Left lung (tissue), 10 donors: Measurements from ENCODE around the gene CELSR3. TPM values are rescaled to one million over a fixed set of nuclear protein-coding genes. Genes with fewer than 3 reads are reported as not detected.
A peak's percentile ranks its signal among the peaks of the same experiment; 100 is the strongest.

Experiments used
- ATAC-seq: fragments of 200-7000 bp; cut with Tn5 transposase; one replicate; pipeline ENCODE4 v1.9.1; 2020; ENCODE audit warnings: moderate library complexity
- DNase-seq, 4 donors: peaks; one replicate each; pipeline ENCODE4 v3.0.0-alpha.2; 2013 to 2020
- H3K27ac ChIP-seq, 2 donors: fragments of 200-600 bp; sonication (generic) in 1 of 2; one replicate each; pipeline versions ENCODE4 v1.5.0 to v1.8.0; 2020 to 2021
- H3K27me3 ChIP-seq, 2 donors: fragments of 200-600 bp; sonication (generic) in 1 of 2; one replicate each; pipeline versions ENCODE4 v1.5.0 to v1.8.0; 2020 to 2021
- H3K36me3 ChIP-seq, 2 donors: fragments of 200-600 bp; sonication (generic) in 1 of 2; one replicate each; pipeline versions ENCODE4 v1.5.0 to v1.8.0; 2020 to 2021
- H3K4me1 ChIP-seq, 2 donors: fragments of 200-600 bp; one replicate each; pipeline ENCODE4 v1.8.0; 2021
- H3K4me3 ChIP-seq, 2 donors: fragments of 200-600 bp; sonication (generic) in 1 of 2; one replicate each; pipeline versions ENCODE4 v1.5.0 to v1.8.0; 2020 to 2021; ENCODE audit warnings: mild to moderate bottlenecking in 1 of 2
- H3K9me3 ChIP-seq, 2 donors: fragments of 200-600 bp; sonication (generic) in 1 of 2; one replicate each; pipeline versions ENCODE4 v1.5.0 to v1.8.0; 2020 to 2021
- intact Hi-C, 2 donors: fragments of 100-400 bp; cut with DNase I; formaldehyde crosslinking; loops; one replicate each; pipeline versions ENCODE4 v1.11.2 to v1.14.2; 2022
- polyA plus RNA-seq, 6 donors: library from polyadenylated mRNA; unstranded; fragments of 120-200 nt; gene quantifications; one replicate each; pipeline ENCODE4 v1.2.1, GENCODE V29; 2013; ENCODE audit not compliant: insufficient read length in 6 of 6
- total RNA-seq, 2 donors: library from RNA; stranded (reverse); fragmentation: NEBNext Ultra II Directional; extraction: Animal tissue kit (Norgen Biotek cat#: 25700); gene quantifications; one replicate each; pipeline ENCODE4 v1.2.1, GENCODE V29; 2021
- TF ChIP-seq, protein P1 (sequence below), 2 donors: fragments of 200-600 bp; sonication (generic) in 1 of 2; IDR thresholded peaks; one replicate each; pipeline versions ENCODE4 v1.5.0 to v1.8.0; 2021; ENCODE audit warnings: antibody characterized with exemption in 2 of 2
- donor health status: DM: no; HTN: yes; CAD: no.
- donor health status: DM: no; HTN: no; CAD: no.

CELSR3 gene
- total and polyA plus RNA-seq, 8 donors, result 0.79 to 1.7 (median 0.94) TPM

DNA sequence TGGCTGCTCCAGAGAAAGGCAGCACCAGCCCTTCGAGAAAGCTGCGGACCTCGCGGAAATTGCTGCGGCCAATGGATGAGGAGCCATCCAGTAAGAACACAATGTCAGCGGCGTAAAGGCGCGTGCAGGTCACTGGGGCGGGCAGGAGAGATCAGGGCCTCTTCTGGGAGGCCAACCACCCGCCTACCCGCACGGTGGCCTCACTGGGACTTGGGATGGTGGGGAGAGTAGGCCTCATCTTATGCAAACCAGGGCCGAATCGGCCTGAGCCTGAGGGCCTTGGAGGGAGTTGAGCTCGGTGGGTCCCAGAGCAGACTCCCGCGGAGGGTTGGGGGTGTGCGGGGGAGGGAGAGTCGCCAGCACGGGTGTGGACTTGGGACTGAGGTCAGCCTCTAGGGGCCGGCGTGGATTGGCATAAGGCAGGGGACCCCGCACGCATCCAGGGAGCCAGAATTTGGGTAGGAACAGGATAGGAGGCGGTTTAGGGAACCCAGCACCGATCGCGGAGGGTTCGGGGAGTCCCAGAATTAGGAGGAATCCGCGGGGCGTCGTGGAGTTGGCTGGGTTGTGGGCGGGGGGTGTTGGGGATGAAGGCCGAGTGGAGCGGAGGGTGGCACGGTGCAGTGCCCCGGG lies 68.2 kb downstream of the CELSR3 start:
- no peak for ATAC-seq
- peak in 2 of 4 donors; percentile 10 to 75 for DNase-seq
- peak overlapping the region in 1 of 2 donors; percentile 15 for H3K4me3 ChIP-seq

DNA sequence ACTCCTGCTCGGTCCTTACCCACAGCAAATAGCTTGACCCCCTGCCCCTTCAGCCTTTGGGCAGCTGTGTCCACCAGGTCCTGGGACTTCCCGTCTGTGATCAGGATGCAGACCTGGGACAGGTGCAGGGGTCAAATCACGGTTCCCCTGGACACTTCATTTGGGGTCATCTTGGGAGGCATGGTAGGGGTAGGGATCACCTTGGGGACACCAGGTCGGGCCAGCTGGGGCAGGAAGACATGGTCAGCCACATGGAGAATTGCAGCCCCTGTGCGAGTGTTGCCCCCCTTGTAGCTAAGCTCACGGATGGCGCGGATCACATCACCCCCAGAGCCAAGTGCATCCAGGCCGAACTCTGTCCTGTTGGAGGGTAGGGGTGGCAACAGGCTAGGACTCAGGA lies 69.3 kb downstream of the CELSR3 start:
- H3K4me1 ChIP-seq, result peaks cover 4 to 18% of the 10 kb centered on the region in 2 donors
- H3K27me3 ChIP-seq, result peaks cover 7 to 67% of the 10 kb centered on the region in 2 donors
- peak in 1 of 4 donors; percentile 65 for DNase-seq
- intact Hi-C loops, result no loop called here
- TF ChIP-seq, protein P1, sequence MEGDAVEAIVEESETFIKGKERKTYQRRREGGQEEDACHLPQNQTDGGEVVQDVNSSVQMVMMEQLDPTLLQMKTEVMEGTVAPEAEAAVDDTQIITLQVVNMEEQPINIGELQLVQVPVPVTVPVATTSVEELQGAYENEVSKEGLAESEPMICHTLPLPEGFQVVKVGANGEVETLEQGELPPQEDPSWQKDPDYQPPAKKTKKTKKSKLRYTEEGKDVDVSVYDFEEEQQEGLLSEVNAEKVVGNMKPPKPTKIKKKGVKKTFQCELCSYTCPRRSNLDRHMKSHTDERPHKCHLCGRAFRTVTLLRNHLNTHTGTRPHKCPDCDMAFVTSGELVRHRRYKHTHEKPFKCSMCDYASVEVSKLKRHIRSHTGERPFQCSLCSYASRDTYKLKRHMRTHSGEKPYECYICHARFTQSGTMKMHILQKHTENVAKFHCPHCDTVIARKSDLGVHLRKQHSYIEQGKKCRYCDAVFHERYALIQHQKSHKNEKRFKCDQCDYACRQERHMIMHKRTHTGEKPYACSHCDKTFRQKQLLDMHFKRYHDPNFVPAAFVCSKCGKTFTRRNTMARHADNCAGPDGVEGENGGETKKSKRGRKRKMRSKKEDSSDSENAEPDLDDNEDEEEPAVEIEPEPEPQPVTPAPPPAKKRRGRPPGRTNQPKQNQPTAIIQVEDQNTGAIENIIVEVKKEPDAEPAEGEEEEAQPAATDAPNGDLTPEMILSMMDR (IDR thresholded peaks at IDR 0.05), result no peak
- H3K4me3 ChIP-seq, result no peak overlapping the region
- H3K36me3 ChIP-seq, result peaks cover 0 to 17% of the 10 kb centered on the region in 2 donors
- no peak overlapping the region for H3K27ac ChIP-seq
- no peaks in the 10 kb centered on the region for H3K9me3 ChIP-seq
- ATAC-seq, result no peak

More for the DNA sequence above, 68.2 kb downstream of the CELSR3 start:
- peaks cover 0 to 29% of the 10 kb centered on the region in 2 donors for H3K36me3 ChIP-seq
- peaks cover 4 to 22% of the 10 kb centered on the region in 2 donors for H3K4me1 ChIP-seq
- TF ChIP-seq, protein P1 (IDR thresholded peaks at IDR 0.05), result no peak
- no peaks in the 10 kb centered on the region for H3K9me3 ChIP-seq
- H3K27me3 ChIP-seq, result peaks cover 7 to 55% of the 10 kb centered on the region in 2 donors
- intact Hi-C loops, result no loop called here
- no peak overlapping the region for H3K27ac ChIP-seq

DNA sequence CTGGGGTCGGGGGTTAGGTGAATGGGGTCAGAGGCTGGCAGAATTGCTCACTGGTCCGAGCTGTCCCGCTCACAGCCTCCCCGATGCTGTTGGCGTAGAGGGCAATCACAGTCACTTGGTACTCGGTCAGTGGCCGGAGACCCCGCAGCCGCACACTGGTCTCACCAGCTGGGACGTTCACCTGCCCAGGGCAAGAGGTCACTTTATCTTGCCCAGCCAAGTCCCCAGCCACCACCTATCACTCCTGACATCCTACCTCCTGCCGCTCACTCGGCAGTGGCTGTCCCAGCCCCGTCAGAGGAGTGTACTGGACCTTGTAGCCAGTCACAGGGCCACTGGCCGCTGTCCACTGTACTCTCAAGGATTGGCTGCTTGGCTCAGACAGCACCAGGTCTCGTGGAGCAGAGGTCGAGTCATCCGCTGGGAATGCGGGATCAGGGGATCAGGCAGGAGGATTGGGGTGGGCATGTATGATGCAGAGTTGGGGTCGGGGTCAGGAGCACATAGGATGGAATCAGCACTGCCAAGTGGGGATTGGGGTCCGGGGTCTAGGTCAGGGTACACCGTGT lies 70.1 kb downstream of the CELSR3 start:
- TF ChIP-seq, protein P1 (IDR thresholded peaks at IDR 0.05), result no peak
- no peak overlapping the region for H3K4me3 ChIP-seq
- intact Hi-C loops, result no loop called here
- no peaks in the 10 kb centered on the region for H3K9me3 ChIP-seq
- no peak overlapping the region for H3K27ac ChIP-seq
- peaks cover 4 to 18% of the 10 kb centered on the region in 2 donors for H3K4me1 ChIP-seq
- ATAC-seq, result no peak
- peak in 1 of 4 donors; percentile 68 for DNase-seq
- H3K27me3 ChIP-seq, result peaks cover 7 to 74% of the 10 kb centered on the region in 2 donors
- peaks cover 0 to 9% of the 10 kb centered on the region in 2 donors for H3K36me3 ChIP-seq

DNA sequence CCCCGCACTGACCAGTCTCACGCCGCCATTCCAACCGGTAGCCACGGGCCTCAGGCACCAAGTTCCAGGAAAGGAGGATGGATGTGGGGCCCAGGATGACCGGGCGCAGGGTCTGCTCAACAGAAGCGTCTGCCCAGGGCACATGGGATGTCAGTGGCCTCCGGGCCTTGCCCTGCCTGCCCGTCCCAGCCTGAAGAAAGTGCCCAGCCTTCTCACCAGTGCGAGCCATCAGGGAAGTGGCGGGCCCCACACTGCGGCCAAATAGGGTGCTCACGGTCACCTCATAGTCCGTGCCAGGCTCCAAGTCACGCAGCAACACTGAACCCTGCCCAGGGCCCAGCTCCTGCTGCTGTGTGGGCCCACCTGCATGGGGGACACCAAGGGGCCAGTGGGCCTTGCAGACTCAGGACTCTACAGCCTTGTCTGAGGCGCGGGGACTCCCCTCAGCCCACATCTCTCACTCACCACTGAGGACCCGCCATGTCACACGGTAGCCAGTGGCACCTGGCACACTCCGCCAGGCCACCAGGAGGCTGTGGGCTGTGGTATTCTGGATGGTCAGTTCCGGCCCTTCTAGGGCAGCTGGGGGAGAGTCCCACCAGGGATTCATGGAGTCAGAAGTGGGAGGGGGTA lies 70.7 kb downstream of the CELSR3 start:
- peaks cover 4 to 18% of the 10 kb centered on the region in 2 donors for H3K4me1 ChIP-seq
- no peak overlapping the region for H3K27ac ChIP-seq
- DNase-seq, result peak in 1 of 4 donors; percentile 62
- TF ChIP-seq, protein P1 (IDR thresholded peaks at IDR 0.05), result no peak
- peaks cover 0 to 3% of the 10 kb centered on the region in 2 donors for H3K36me3 ChIP-seq
- H3K9me3 ChIP-seq, result no peaks in the 10 kb centered on the region
- H3K27me3 ChIP-seq, result peaks cover 7 to 75% of the 10 kb centered on the region in 2 donors
- H3K4me3 ChIP-seq, result no peak overlapping the region
- ATAC-seq, result no peak
- intact Hi-C loops, result no loop called here

DNA sequence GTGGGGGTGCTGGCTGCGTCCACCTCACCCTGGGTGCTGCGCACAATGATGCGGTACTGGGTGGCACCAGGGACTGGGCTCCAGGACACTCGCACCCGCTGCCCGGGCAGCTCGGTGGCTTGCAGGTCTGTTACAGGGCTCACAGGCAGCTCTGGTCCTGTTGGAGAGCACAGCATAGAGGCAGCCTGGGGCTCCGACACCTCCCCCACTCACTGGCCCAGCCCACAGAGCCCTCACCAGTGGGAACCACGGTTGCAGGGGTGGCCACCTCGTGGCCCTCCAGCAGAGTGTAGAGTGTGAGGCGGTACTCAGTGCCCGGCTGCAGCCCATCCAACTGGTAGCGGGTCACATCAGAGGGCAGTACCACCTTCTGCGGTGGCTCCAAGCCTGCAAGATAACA lies 71.2 kb downstream of the CELSR3 start:
- H3K4me3 ChIP-seq, result no peak overlapping the region
- TF ChIP-seq, protein P1 (IDR thresholded peaks at IDR 0.05), result no peak
- intact Hi-C loops, result no loop called here
- H3K27ac ChIP-seq, result no peak overlapping the region
- peaks cover 7 to 75% of the 10 kb centered on the region in 2 donors for H3K27me3 ChIP-seq
- peaks cover 4 to 18% of the 10 kb centered on the region in 2 donors for H3K4me1 ChIP-seq
- DNase-seq (no peak), ATAC-seq (no peak)
- no peaks in the 10 kb centered on the region for H3K9me3 ChIP-seq
- no peaks in the 10 kb centered on the region for H3K36me3 ChIP-seq
